Measurements from ENCODE around the gene ZNF467. TPM values are rescaled to one million over a fixed set of nuclear protein-coding genes. Genes with fewer than 3 reads are reported as not detected.

Gene ZNF467
- total and polyA plus RNA-seq, 8 donors = 3.1 to 16.4 (median 12.2) TPM; not detected in 1

- peaks cover 0 to 27% (median 0%) of the 10 kb centered on the region in 3 donors for H3K27me3 ChIP-seq
- no peaks in the 10 kb centered on the region for H3K36me3 ChIP-seq
- no peak overlapping the region for H3K4me3 ChIP-seq
- no peak for DNase-seq
- intact Hi-C loops (cut with DNase I; ENCODE audit: low total_unique reads) = no loop called here
- TF ChIP-seq, protein P1, sequence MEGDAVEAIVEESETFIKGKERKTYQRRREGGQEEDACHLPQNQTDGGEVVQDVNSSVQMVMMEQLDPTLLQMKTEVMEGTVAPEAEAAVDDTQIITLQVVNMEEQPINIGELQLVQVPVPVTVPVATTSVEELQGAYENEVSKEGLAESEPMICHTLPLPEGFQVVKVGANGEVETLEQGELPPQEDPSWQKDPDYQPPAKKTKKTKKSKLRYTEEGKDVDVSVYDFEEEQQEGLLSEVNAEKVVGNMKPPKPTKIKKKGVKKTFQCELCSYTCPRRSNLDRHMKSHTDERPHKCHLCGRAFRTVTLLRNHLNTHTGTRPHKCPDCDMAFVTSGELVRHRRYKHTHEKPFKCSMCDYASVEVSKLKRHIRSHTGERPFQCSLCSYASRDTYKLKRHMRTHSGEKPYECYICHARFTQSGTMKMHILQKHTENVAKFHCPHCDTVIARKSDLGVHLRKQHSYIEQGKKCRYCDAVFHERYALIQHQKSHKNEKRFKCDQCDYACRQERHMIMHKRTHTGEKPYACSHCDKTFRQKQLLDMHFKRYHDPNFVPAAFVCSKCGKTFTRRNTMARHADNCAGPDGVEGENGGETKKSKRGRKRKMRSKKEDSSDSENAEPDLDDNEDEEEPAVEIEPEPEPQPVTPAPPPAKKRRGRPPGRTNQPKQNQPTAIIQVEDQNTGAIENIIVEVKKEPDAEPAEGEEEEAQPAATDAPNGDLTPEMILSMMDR (IDR thresholded peaks at IDR 0.05) = no peak
- no peak for TF ChIP-seq POLR2AphosphoS5 (IDR thresholded peaks at IDR 0.05)
- no peak for TF ChIP-seq POLR2A (IDR thresholded peaks at IDR 0.05)
- no peak for TF ChIP-seq EP300 (IDR thresholded peaks at IDR 0.05)
- no peaks in the 10 kb centered on the region for H3K4me1 ChIP-seq
- WGBS, 5 donors = 81 to 92% (median 85%) methylated on average over 15 to 23 of the region's 23 CpGs
- no peaks in the 10 kb centered on the region for H3K9me3 ChIP-seq
- no peak overlapping the region for H3K27ac ChIP-seq
These were observed 44.6 kb upstream of the ZNF467 start for GRCh38 chr7:149817836-149818535.

DNA sequence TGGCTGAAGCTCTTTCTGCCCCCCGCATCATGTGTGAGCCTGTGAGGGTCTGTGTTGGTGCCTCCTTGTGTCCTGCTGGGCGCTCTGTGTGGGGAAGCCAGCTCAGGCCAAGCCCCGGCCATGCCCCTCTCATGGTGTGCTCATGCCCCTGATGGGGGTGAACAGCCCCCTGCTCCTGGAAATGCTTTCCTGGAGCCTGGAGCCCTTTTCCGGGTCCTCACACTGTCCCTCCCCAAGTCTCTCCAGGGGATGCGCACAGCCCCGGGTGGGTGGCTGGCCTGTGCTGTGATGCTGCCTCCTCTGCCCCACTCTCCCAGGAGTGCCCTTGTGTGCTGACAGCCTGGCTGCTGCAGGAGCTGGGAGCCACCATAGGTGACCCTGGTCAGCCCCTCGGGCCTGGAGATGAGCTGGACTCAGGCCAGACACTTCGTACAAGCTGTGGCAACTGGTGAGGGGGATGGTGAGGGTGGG is 43.9 kb upstream of the ZNF467 start:
- intact Hi-C loops (cut with DNase I; ENCODE audit: low total_unique reads) = no loop called here
- WGBS, 5 donors = 57 to 77% (median 71%) methylated on average over 6 to 8 of the region's 8 CpGs
- Histone ChIP-seq H3K27ac (no peak overlapping the region), H3K9me3 (no peaks in the 10 kb centered on the region), H3K36me3 (no peaks in the 10 kb centered on the region), H3K27me3 (peaks cover 0 to 27% (median 0%) of the 10 kb centered on the region in 3 donors), H3K4me1 (no peaks in the 10 kb centered on the region), H3K4me3 (no peak overlapping the region)
- DNase-seq = no peak
- TF ChIP-seq EP300 (IDR thresholded peaks at IDR 0.05) (no peak), POLR2AphosphoS5 (IDR thresholded peaks at IDR 0.05) (no peak), POLR2A (IDR thresholded peaks at IDR 0.05) (no peak)
- TF ChIP-seq, protein P1 (IDR thresholded peaks at IDR 0.05) = no peak

DNA sequence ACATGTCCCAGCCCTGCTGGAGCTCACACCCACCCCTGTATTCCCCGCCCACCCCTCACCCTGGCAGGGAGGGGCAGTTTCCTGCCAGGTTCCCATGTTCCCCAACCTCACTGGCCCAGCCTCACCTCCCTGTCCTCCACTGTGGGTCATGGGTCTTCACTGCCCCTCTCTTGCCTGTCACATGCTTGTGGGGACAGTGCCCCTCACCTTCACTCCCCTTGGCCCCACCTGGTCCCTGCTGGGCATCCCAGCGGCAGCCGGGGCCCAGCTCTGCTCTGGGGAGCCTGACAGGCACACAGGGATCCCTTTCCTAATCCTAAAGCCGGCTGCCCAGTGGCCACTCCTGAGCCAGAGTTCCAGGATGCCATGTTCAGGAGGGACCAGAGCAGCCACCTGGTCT is 43.4 kb upstream of the ZNF467 start:
- intact Hi-C loops (cut with DNase I; ENCODE audit: low total_unique reads) = no loop called here
- H3K27me3 ChIP-seq = peaks cover 0 to 27% (median 0%) of the 10 kb centered on the region in 3 donors
- H3K27ac ChIP-seq = no peak overlapping the region
- 50 to 65% (median 63%) methylated on average over 3 to 4 of the region's 4 CpGs for WGBS, 5 donors
- no peaks in the 10 kb centered on the region for H3K9me3 ChIP-seq
- no peak for DNase-seq
- TF ChIP-seq POLR2A (IDR thresholded peaks at IDR 0.05) (no peak), EP300 (IDR thresholded peaks at IDR 0.05) (no peak)
- TF ChIP-seq, protein P1 (IDR thresholded peaks at IDR 0.05) = no peak
- no peaks in the 10 kb centered on the region for H3K4me1 ChIP-seq
- H3K36me3 ChIP-seq = no peaks in the 10 kb centered on the region
- H3K4me3 ChIP-seq = no peak overlapping the region

DNA sequence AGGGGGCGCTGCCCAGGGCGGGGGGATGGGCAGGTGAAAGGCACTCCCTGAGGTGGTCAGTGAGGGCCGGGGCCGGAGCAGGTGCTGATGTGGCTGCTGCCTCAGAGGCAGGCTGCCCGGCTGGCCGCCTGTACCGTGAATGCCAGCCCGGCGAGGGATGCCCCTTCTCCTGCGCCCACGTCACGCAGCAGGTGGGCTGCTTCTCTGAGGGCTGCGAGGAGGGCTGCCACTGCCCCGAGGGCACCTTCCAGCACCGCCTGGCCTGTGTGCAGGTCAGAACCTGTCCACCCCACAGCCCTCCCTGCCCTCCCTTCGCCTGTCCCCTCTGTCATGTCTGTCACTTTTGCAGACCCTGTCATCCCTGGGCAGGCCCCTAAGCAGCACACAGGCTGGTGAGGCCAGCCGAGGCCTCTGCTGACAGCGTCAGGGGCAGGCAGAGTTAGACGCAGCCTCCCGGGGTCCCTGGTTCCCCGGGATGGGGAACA is 42.9 kb upstream of the ZNF467 start:
- peaks cover 0 to 27% (median 0%) of the 10 kb centered on the region in 3 donors for H3K27me3 ChIP-seq
- no peaks in the 10 kb centered on the region for H3K36me3 ChIP-seq
- intact Hi-C loops (cut with DNase I; ENCODE audit: low total_unique reads) = no loop called here
- no peak for DNase-seq
- TF ChIP-seq, protein P1 (IDR thresholded peaks at IDR 0.05) = no peak
- TF ChIP-seq EP300 (IDR thresholded peaks at IDR 0.05) (no peak), POLR2AphosphoS5 (IDR thresholded peaks at IDR 0.05) (no peak), POLR2A (IDR thresholded peaks at IDR 0.05) (no peak)
- H3K9me3 ChIP-seq = no peaks in the 10 kb centered on the region
- H3K4me1 ChIP-seq = no peaks in the 10 kb centered on the region
- H3K4me3 ChIP-seq = no peak overlapping the region
- no peak overlapping the region for H3K27ac ChIP-seq
- 74 to 93% (median 76%) methylated on average over 5 to 21 of the region's 21 CpGs for WGBS, 5 donors
